Measurements from ENCODE around the gene ROCK2. TPM values are rescaled to one million over a fixed set of nuclear protein-coding genes. Genes with fewer than 3 reads are reported as not detected.

The ROCK2 gene
- total RNA-seq, 1 donor from 2014 or later, result 61.4 TPM

GRCh38 chr2:11200651-11201050 lies 143.8 kb downstream of the ROCK2 start:
- Mint-ChIP-seq H3K9me3 (ENCODE audit: low read depth) (no peaks in the 10 kb centered on the region), H3K36me3 (ENCODE audit: low read depth) (peaks cover 17% of the 10 kb centered on the region), H3K4me3 (ENCODE audit: unreplicated experiment) (no peak overlapping the region), H3K4me1 (ENCODE audit: low read depth) (peaks cover 10% of the 10 kb centered on the region), H3K27me3 (ENCODE audit: low read depth) (no peaks in the 10 kb centered on the region), H3K27ac (ENCODE audit: unreplicated experiment) (no peak overlapping the region)
- DNase-seq (ENCODE audit: low spot score), result no peak
- TF ChIP-seq, protein P1, sequence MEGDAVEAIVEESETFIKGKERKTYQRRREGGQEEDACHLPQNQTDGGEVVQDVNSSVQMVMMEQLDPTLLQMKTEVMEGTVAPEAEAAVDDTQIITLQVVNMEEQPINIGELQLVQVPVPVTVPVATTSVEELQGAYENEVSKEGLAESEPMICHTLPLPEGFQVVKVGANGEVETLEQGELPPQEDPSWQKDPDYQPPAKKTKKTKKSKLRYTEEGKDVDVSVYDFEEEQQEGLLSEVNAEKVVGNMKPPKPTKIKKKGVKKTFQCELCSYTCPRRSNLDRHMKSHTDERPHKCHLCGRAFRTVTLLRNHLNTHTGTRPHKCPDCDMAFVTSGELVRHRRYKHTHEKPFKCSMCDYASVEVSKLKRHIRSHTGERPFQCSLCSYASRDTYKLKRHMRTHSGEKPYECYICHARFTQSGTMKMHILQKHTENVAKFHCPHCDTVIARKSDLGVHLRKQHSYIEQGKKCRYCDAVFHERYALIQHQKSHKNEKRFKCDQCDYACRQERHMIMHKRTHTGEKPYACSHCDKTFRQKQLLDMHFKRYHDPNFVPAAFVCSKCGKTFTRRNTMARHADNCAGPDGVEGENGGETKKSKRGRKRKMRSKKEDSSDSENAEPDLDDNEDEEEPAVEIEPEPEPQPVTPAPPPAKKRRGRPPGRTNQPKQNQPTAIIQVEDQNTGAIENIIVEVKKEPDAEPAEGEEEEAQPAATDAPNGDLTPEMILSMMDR (IDR thresholded peaks at IDR 0.05), result no peak

GRCh38 chr2:11196246-11196645 lies 148.2 kb downstream of the ROCK2 start:
- no peaks in the 10 kb centered on the region for H3K4me1 Mint-ChIP-seq (ENCODE audit: low read depth)
- no peaks in the 10 kb centered on the region for H3K27me3 Mint-ChIP-seq (ENCODE audit: low read depth)
- no peak overlapping the region for H3K27ac Mint-ChIP-seq (ENCODE audit: unreplicated experiment)
- H3K4me3 Mint-ChIP-seq (ENCODE audit: unreplicated experiment), result no peak overlapping the region
- no peak for DNase-seq (ENCODE audit: low spot score)
- H3K36me3 Mint-ChIP-seq (ENCODE audit: low read depth), result peaks cover 25% of the 10 kb centered on the region
- no peaks in the 10 kb centered on the region for H3K9me3 Mint-ChIP-seq (ENCODE audit: low read depth)
- TF ChIP-seq, protein P1 (IDR thresholded peaks at IDR 0.05), result no peak

GRCh38 chr2:11187731-11188130 lies 156.7 kb downstream of the ROCK2 start:
- H3K36me3 Mint-ChIP-seq (ENCODE audit: low read depth), result peaks cover 11% of the 10 kb centered on the region
- DNase-seq (ENCODE audit: low spot score), result no peak
- no peak overlapping the region for H3K27ac Mint-ChIP-seq (ENCODE audit: unreplicated experiment)
- no peaks in the 10 kb centered on the region for H3K9me3 Mint-ChIP-seq (ENCODE audit: low read depth)
- H3K4me3 Mint-ChIP-seq (ENCODE audit: unreplicated experiment), result no peak overlapping the region
- TF ChIP-seq, protein P1 (IDR thresholded peaks at IDR 0.05), result no peak
- no peaks in the 10 kb centered on the region for H3K27me3 Mint-ChIP-seq (ENCODE audit: low read depth)
- peaks cover 15% of the 10 kb centered on the region for H3K4me1 Mint-ChIP-seq (ENCODE audit: low read depth)

DNA sequence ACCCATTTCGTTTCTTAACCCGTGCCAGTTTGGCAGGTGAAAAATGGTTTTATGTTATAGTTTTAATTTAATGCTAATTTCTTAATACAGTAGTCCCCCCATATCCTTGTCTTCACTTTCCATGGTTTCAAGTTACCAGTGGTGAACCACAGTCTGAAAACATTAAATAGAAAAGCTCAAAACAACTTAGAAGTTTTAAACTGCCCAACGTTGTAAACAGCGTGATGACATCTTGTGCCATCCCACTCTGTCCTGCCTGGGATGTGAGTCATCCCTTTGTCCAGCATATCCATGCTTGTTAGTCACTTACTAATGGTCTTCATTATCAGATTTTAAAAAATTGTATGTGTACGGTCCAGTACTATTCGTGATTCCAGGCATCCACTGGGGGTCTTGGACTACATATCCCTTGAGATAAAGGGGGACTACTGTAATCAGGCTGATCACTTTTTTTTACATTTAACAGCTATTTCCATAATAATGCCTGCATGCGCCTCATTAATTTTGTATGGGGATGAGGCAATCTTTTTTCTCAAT lies 157.3 kb downstream of the ROCK2 start:
- Mint-ChIP-seq H3K9me3 (ENCODE audit: low read depth) (no peaks in the 10 kb centered on the region), H3K36me3 (ENCODE audit: low read depth) (peaks cover 11% of the 10 kb centered on the region), H3K27ac (ENCODE audit: unreplicated experiment) (no peak overlapping the region), H3K4me3 (ENCODE audit: unreplicated experiment) (no peak overlapping the region), H3K4me1 (ENCODE audit: low read depth) (peaks cover 15% of the 10 kb centered on the region), H3K27me3 (ENCODE audit: low read depth) (no peaks in the 10 kb centered on the region)
- no peak for DNase-seq (ENCODE audit: low spot score)
- TF ChIP-seq, protein P1 (IDR thresholded peaks at IDR 0.05), result no peak

- no peak for DNase-seq (ENCODE audit: low spot score)
- Mint-ChIP-seq H3K9me3 (ENCODE audit: low read depth) (no peaks in the 10 kb centered on the region), H3K36me3 (ENCODE audit: low read depth) (peaks cover 11% of the 10 kb centered on the region), H3K27me3 (ENCODE audit: low read depth) (no peaks in the 10 kb centered on the region), H3K4me3 (ENCODE audit: unreplicated experiment) (no peak overlapping the region), H3K4me1 (ENCODE audit: low read depth) (peaks cover 15% of the 10 kb centered on the region), H3K27ac (ENCODE audit: unreplicated experiment) (no peak overlapping the region)
- TF ChIP-seq, protein P1 (IDR thresholded peaks at IDR 0.05), result no peak
Measured at GRCh38 chr2:11186145-11186544, 158.3 kb downstream of the ROCK2 start.

All from chondrocyte (in vitro differentiated cells).